HUDEP-2 (cell line): ENCODE results near the gene ZNF141.
"Not testable (repeated sequence)": the region's sequence is repeated elsewhere in the genome, so short reads cannot be mapped to it uniquely, and the experiment has no call there.

Experiments
- DNase-seq, 76 experiments: peaks; one replicate each; lab custom pipeline; 2025; ENCODE audit not compliant: unreplicated experiment in 76 of 76; lab: John Stamatoyannopoulos, UW

ZNF141 gene

DNA sequence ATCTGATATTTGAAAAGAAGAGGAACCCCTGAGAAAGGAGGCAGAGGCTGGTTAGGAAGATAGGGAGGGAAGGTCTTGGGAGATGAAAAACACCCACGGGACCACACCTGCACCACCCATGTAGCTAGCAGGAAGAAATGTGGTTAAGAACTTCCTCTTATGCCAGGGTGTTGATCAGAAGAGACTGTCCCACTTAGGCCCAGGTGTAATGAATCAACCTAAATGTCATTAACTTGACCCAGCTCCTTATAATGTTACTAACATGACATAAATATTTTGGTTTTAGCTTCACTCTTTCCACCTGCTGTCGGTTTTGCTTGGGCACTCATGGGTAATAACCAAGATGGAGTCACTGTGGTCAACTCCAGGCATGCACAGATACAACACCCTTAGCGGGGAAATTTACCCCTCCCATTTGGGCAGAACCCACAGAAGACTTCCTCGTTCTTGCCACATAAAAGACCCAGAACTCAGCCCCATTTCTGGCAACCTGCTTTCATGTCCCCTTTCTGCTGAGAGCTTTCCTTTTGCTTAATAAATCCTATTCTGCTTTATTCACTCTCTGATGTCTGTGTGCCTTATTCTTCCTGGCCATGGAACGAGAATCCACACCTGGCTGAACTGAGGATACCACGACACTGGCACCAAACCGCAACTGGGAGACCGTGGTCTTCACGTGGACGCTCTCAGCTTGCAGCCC lies 46.8 kb downstream of the ZNF141 start:
- no peak for DNase-seq

DNA sequence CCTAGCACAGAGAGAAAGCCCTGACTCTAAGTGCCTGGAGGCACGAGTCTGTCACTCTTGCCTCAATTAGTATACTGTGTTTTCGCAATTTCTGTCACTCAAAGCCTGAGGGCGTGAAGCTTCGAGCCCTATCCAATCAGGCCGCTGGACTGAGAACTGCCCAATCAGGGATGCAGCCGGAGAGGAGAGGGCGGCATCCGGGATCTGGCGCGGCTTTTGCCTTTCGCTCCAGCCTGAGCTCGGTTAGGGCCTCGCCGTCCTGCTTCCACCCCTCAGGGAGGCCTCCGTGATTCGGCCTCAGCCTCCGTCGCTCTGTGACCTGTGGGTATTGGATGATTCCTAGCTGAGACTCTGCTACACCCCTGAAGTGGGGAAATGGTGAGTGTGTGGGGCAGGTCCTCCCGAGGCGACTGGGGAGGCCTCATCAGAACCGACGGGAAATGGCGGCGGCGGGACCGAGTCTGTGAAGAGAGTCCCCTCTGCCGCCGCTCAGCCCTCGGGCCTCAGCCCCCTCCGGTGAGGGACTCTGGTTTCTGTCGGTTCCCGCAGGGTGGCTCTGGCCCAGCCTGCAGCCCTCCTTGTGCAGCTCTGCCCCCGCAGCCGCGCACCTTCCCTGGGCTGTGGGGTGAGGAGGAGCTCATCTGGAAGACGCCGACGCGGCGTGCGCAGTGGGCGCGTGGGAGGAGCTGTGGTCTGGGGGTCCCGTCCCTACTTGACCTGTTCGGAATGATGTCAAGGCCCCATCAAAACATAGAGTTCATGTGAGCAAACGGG lies 48.5 kb downstream of the ZNF141 start:
- DNase-seq = no peak

DNA sequence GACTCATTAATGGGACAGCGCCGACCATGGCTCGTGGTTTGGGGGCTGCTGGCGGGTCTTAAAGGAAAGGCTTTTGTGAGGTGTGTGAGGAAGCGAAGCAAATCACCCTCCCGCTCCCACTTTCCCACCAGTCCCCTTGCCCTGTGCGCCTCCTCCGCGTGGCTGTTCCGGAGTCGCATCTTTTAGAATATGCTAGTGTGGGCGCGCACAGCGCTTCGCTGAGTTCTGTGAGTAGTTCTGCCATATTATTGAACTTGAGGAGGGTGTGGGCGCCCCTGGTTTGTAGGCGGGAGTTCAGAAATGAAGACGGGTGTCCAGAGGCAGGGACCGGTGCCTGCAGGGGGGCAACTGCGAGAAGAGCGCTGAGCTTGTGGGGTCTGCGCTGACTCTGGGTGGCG lies 49.1 kb downstream of the ZNF141 start:
- DNase-seq = no peak

DNA sequence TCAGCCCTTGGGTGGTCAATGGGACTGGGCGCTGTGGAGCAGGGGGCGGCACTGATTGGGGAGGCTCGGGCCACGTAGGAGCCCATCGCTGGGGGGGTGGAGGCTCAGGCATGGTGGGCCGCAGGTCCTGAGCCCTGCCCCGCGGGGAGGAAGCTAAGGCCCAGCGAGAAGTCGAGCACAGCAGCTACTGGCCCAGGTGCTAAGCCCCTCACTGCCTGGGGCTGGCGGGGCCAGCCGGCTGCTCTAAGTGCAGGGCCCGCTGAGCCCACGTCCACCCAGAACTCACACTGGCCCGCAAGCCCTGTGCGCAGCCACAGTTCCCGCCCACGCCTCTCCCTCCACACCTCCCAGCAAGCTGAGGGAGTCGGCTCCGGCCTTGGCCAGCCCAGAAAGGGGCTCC lies 66.4 kb downstream of the ZNF141 start:
- no peak for DNase-seq

DNA sequence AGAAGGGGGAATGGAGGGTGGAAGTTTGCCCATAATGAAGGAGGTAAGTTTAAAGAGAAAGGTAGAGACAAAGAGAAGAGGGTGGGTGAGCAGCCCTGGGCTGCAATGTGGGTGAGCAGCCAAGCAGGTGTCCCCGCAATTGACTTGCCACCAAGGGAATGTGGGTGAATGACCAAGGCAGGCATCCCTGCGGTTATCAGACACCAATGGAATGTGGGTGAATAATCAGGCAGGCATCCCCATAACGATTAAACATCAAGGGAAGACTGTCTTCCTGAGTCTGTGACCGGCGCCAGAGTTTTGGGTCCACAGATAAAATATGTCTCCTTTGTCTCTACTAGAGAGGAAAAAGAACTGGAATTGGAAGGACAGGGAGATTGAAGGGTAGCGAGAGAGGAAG lies 70.7 kb downstream of the ZNF141 start:
- DNase-seq = not testable (repeated sequence)

DNA sequence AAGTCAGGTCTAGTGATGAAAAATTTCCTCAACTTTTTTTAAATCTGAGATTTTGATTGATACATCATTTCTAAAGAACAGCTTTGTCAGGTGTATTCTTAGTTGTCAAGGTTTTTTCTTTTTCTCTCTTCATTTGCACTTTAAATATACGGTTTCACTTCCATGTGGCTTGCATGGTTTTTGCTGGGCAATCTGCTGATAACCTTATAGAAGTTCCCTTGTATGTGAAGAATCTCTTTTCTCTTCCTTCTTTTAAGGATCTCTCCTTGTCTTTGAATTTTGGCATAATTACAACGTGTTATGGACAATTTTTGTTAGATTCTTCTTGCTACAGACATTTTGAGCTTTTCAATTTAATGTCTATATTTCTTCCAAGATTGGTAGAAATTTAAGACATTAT lies 85.0 kb downstream of the ZNF141 start:
- DNase-seq = no peak
